Skeletal muscle satellite cell (primary cell): ENCODE data around the gene ZC3H6.

Experiments
- H3K27me3 ChIP-seq: 2 replicates; pipeline ENCODE4 v1.7.0; 2013; ENCODE audit warnings: low read length; ENCODE audit not compliant: control insufficient read depth, insufficient read depth
- H3K36me3 ChIP-seq: 2 replicates; pipeline ENCODE4 v1.7.0; 2013; ENCODE audit warnings: mild to moderate bottlenecking, control low read depth, low read length; ENCODE audit not compliant: insufficient read depth
- H3K4me1 ChIP-seq: 2 replicates; pipeline ENCODE4 v1.7.0; 2013; ENCODE audit warnings: low read length; ENCODE audit not compliant: control insufficient read depth, insufficient read depth
- H3K4me2 ChIP-seq: 2 replicates; pipeline ENCODE4 v1.7.0; 2013; ENCODE audit warnings: mild to moderate bottlenecking, low read length
- H3K4me3 ChIP-seq: 2 replicates; pipeline ENCODE4 v1.7.0; 2013; ENCODE audit warnings: low read length
- H3K9ac ChIP-seq: 2 replicates; pipeline ENCODE4 v1.7.0; 2013; ENCODE audit warnings: mild to moderate bottlenecking, low read depth, low read length, moderate library complexity
- H3K9me3 ChIP-seq: replicated peaks from 2 replicates; pipeline ENCODE4 v1.7.0; 2013; ENCODE audit warnings: mild to moderate bottlenecking, control low read depth, low read length

ZC3H6 gene

GRCh38 chr2:112310906-112311305 is 35.5 kb downstream of the ZC3H6 start:
- Histone ChIP-seq H3K36me3 (no peaks in the 10 kb centered on the region), H3K9ac (no peak overlapping the region), H3K4me3 (no peak overlapping the region), H3K4me1 (no peaks in the 10 kb centered on the region), H3K4me2 (no peak overlapping the region), H3K27me3 (no peaks in the 10 kb centered on the region), H3K9me3 (no peaks in the 10 kb centered on the region)

DNA sequence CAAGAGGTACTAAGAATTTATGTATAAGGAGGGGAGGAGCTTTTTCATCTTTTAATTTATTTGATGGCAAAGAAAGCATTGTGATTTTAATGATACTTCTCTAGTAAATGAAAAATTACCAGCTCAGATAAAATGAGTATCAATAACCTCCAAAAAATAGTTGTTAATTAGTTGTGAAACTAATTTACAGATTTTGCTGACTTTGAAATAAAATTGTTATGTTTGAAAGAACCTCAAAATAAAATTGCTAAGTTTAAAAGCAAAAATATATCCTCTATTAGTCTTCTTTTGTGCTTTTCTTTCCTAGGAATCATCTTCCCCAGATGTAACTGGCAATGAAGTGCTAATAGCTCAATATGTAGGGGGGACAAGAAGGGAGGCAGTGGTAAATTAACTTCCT is 36.5 kb downstream of the ZC3H6 start:
- H3K36me3 ChIP-seq = no peaks in the 10 kb centered on the region
- no peak overlapping the region for H3K9ac ChIP-seq
- no peak overlapping the region for H3K4me3 ChIP-seq
- no peaks in the 10 kb centered on the region for H3K4me1 ChIP-seq
- H3K27me3 ChIP-seq = no peaks in the 10 kb centered on the region
- no peaks in the 10 kb centered on the region for H3K9me3 ChIP-seq
- no peak overlapping the region for H3K4me2 ChIP-seq

DNA sequence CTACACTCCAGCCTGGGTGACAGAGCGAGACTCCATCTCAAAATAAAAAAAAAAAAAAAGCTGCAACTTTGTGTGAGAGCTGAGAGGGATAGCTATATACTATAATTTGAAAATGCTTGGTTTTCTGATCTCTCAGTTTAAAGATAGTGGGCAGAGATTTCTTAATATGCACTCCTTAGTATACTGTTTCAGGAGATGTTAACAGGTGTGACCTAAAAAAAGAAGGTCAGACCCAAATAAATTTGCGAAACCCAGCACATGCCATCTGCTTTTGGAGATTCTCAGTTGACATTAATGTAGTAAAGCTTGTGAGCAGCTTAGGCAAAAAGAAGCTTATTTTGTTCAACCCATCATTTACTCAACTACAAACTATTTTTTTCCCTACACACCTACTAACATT is 37.4 kb downstream of the ZC3H6 start:
- H3K36me3 ChIP-seq = no peaks in the 10 kb centered on the region
- H3K4me3 ChIP-seq = no peak overlapping the region
- H3K4me1 ChIP-seq = peaks cover 5% of the 10 kb centered on the region
- H3K9ac ChIP-seq = no peak overlapping the region
- H3K9me3 ChIP-seq = no peaks in the 10 kb centered on the region
- no peaks in the 10 kb centered on the region for H3K27me3 ChIP-seq
- no peak overlapping the region for H3K4me2 ChIP-seq

DNA sequence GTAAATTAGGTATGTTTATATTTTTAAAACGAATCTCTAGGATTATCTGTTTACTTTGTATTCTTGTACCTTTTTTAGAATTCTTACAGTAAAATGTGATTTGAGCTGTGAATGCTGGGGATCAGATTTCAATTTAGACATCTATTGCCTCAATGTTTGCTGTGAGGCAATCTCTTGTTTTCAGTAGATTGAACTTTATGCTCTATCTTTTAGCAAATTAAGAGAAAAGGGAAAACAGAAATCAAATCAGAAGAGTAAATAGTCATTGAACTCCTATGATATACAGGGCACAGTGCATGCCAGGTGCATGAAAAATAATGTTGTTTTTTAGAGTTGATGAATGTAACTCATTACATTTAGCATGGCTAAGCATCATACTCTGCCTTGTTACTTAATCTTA is 39.5 kb downstream of the ZC3H6 start:
- no peak overlapping the region for H3K9ac ChIP-seq
- H3K4me2 ChIP-seq = no peak overlapping the region
- no peaks in the 10 kb centered on the region for H3K36me3 ChIP-seq
- no peaks in the 10 kb centered on the region for H3K27me3 ChIP-seq
- H3K4me1 ChIP-seq = peaks cover 9% of the 10 kb centered on the region
- H3K9me3 ChIP-seq = no peaks in the 10 kb centered on the region
- H3K4me3 ChIP-seq = no peak overlapping the region

DNA sequence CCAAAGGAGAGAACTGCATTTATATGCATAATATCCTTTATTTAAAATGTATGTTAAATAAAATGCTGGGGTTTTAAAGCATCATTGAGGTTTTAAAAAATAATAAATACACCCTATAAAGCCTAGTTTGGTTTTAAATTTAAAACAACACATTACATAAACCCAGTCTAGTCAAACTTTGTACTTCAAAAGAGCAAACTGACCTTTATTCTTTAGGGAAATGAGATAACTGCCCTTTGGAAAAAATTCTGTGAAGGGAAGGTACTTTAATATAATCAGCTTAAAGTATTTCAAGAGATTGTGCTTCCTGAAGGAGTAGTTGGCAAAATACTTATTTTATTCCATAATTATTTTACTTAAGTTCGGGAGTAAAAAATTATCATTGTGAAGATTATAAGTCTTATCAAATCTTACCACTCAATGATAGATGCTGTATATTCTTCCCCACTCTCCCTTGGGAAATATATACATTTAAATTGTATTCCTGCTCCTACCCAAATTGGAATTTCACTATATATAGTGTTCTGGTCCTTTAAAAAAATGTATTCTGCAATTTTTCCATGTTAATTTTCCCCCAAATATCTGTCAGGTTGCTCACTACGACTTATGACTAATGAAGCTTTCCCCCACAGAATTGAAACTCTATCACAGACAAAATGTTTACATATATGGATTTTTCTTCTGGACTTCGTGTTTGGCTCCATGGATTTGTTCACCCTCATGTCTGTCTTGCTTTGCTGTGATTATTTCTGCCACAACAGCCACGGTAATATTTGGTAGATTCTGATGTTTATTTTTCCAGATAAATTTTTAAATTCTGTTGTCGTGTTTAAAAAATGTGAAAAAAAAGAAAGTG is 42.1 kb downstream of the ZC3H6 start:
- Histone ChIP-seq H3K9ac (no peak overlapping the region), H3K4me2 (peak overlapping the region; percentile 31), H3K36me3 (no peaks in the 10 kb centered on the region), H3K27me3 (no peaks in the 10 kb centered on the region), H3K9me3 (no peaks in the 10 kb centered on the region), H3K4me1 (peaks cover 21% of the 10 kb centered on the region), H3K4me3 (no peak overlapping the region)

GRCh38 chr2:112318515-112318914 is 43.1 kb downstream of the ZC3H6 start:
- H3K9me3 ChIP-seq = no peaks in the 10 kb centered on the region
- peaks cover 21% of the 10 kb centered on the region for H3K4me1 ChIP-seq
- no peak overlapping the region for H3K4me2 ChIP-seq
- H3K9ac ChIP-seq = no peak overlapping the region
- no peaks in the 10 kb centered on the region for H3K36me3 ChIP-seq
- H3K4me3 ChIP-seq = no peak overlapping the region
- no peaks in the 10 kb centered on the region for H3K27me3 ChIP-seq

DNA sequence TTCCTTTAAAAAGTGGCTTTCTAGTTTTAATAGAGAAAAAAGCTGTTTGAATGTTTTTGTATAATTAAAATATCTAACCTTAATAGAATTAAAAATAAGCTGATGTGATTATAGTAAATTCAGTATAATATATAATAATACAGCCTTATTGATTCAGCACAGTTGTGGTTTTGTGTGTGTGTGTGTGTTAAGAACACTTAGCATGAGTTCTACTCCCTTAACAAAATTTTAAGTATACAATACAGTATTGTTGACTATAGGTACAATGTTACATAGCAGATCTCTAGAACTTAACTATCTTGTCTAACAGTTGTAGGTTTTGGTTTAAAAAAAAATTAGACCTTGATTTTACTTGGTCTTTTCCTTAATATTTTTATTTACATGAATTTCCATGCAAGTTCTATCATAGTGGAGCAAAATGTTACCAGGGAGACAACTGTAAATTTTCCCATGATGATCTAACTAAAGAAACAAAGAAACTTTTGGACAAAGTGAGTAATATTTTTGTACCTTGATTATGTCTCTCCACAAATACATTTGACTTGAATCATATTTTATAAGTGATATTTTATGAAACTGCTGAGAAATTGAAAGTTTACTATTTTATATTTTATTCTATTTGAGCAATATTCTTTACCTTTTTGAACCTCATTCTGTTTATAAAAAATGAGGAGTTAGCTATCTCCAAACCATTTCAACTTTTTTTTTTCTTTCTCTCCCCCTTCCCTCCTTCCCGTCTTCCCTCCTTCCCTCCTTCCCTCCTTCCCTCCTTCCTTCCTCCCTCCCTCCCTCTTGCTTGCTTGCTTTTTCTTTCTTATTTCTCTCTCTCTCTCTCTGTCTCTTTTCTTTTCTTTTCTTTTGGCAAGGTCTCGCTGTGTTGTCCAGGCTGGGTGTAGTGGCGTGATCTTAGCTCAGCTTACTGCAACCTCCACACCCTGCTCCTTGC is 46.3 kb downstream of the ZC3H6 start:
- H3K36me3 ChIP-seq = no peaks in the 10 kb centered on the region
- H3K9me3 ChIP-seq = no peaks in the 10 kb centered on the region
- H3K4me2 ChIP-seq = peak overlapping the region; percentile 47
- no peak overlapping the region for H3K4me3 ChIP-seq
- peaks cover 21% of the 10 kb centered on the region for H3K4me1 ChIP-seq
- peak overlapping the region; percentile 34 for H3K9ac ChIP-seq
- no peaks in the 10 kb centered on the region for H3K27me3 ChIP-seq

DNA sequence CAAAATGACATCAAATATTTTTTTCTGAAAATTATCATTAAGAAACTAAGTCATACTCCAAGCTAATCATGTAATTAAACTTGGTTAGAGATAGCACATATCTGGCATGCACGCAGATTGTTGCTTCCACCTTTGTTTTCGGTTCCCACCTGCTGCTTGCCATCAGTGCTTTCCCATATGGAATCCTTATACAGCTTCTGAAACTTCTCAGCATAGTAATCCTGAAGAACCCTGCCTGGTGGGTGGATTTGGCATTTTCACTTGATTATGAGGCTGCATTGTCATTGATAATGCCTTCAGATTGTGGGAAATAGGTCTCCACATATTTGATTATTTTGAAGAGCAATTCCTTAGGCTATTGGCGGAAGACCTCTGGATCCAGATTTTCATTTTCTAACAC is 47.5 kb downstream of the ZC3H6 start:
- Histone ChIP-seq H3K4me2 (no peak overlapping the region), H3K9ac (no peak overlapping the region), H3K9me3 (no peaks in the 10 kb centered on the region), H3K27me3 (no peaks in the 10 kb centered on the region), H3K4me3 (no peak overlapping the region), H3K4me1 (peaks cover 14% of the 10 kb centered on the region), H3K36me3 (no peaks in the 10 kb centered on the region)

- Histone ChIP-seq H3K9ac (no peak overlapping the region), H3K27me3 (no peaks in the 10 kb centered on the region), H3K9me3 (no peaks in the 10 kb centered on the region), H3K4me3 (no peak overlapping the region), H3K4me2 (no peak overlapping the region), H3K36me3 (peaks cover 7% of the 10 kb centered on the region), H3K4me1 (no peaks in the 10 kb centered on the region)
Observed at GRCh38 chr2:112332123-112332696, 56.8 kb downstream of the ZC3H6 start.

DNA sequence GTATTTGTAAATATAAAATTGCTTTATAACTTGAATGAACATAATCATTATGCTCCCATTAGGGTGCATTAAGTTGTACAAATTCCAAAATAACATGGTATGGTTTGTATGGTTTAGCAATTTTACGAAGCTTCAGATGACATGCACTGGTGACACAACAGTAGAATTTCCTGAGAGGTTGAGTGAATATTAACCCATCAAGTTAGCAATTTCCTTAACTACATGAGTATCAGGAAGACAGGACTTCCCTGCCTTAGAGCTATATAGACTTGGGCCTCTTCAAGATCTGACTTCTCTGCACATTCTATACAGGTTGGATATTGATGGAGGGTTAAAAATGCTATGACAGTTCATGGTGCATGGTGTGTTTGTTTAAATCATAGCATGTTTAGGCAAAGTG is 60.2 kb downstream of the ZC3H6 start:
- Histone ChIP-seq H3K4me3 (no peak overlapping the region), H3K9me3 (no peaks in the 10 kb centered on the region), H3K4me1 (no peaks in the 10 kb centered on the region), H3K36me3 (peaks cover 7% of the 10 kb centered on the region), H3K4me2 (no peak overlapping the region), H3K27me3 (no peaks in the 10 kb centered on the region), H3K9ac (no peak overlapping the region)

DNA sequence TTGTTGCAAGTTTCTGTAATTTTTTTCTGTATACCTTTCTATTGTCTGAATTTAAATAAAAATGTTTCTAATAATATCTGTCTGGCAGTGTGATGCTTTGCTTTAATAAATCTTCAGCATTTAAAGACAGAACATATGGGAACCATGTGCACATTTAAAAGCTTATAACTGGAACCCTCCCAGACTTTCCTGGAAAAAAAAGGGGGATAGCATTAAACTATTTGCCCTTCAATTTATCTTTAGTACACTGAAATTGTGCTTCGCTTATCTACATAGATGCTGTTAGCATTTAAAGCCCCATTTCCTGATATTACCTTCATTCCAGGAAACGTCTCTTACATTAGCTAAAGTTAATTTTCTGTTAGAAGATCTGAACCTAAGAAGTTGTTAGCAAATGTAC is 64.6 kb downstream of the ZC3H6 start:
- Histone ChIP-seq H3K36me3 (no peaks in the 10 kb centered on the region), H3K4me1 (no peaks in the 10 kb centered on the region), H3K4me3 (no peak overlapping the region)

More for the DNA sequence above, 64.6 kb downstream of the ZC3H6 start:
- Histone ChIP-seq H3K9ac (no peak overlapping the region), H3K4me2 (no peak overlapping the region), H3K27me3 (no peaks in the 10 kb centered on the region), H3K9me3 (no peaks in the 10 kb centered on the region)
